ENCODE data around the gene RCL1.

- TF ChIP-seq CTCF (IDR thresholded peaks at IDR 0.05): no peak
- TF ChIP-seq EZH2 (IDR thresholded peaks at IDR 0.05; ENCODE audit: borderline replicate concordance, insufficient read depth, low read depth, low read length, poor library complexity, severe bottlenecking): no peak
These were observed 46.7 kb downstream of the RCL1 start for GRCh38 chr9:4839470-4839912.

Measured in B cell (primary cell).